Activated T-cell treated with anti-CD3 and anti-CD28 coated beads, Interleukin-2, amount 50 U/mL, for 4 hours (primary cell): Measurements from ENCODE around the gene KIF6. TPM values are rescaled to one million over a fixed set of nuclear protein-coding genes. Genes with fewer than 3 reads are reported as not detected.

Source experiments
- ATAC-seq, 2 donors: fragments of 200-7000 bp; cut with Tn5 transposase; one replicate each; pipeline ENCODE4 v1.10.0; 2021
- DNase-seq: peaks from one replicate; pipeline ENCODE4 v3.0.0-alpha.2; 2020
- H3K27me3 Mint-ChIP-seq: one replicate; pipeline ENCODE4 v1.8.0; 2021; ENCODE audit warnings: low read depth, mixed read lengths
- H3K36me3 Mint-ChIP-seq: one replicate; pipeline ENCODE4 v1.8.0; 2022; ENCODE audit warnings: mixed read lengths; ENCODE audit not compliant: insufficient read depth
- H3K4me1 Mint-ChIP-seq: one replicate; pipeline ENCODE4 v1.8.0; 2021; ENCODE audit warnings: low read depth, mixed read lengths
- H3K4me3 Mint-ChIP-seq: one replicate; pipeline ENCODE4 v1.8.0; 2021; ENCODE audit warnings: mild to moderate bottlenecking, moderate library complexity, mixed read lengths
- H3K9me3 Mint-ChIP-seq: one replicate; pipeline ENCODE4 v1.8.0; 2021; ENCODE audit warnings: mixed read lengths
- total RNA-seq, 3 donors: library from RNA; stranded (reverse); gene quantifications; one replicate each; pipeline ENCODE4 v1.2.1, GENCODE V29; 2021

Gene KIF6
- total RNA-seq, 3 donors from 2014 or later = 0.18 to 0.41 (median 0.40) TPM

GRCh38 chr6:39664173-39664572 is 61.0 kb downstream of the KIF6 start:
- no peaks in the 10 kb centered on the region for H3K36me3 Mint-ChIP-seq
- H3K4me3 Mint-ChIP-seq = no peak overlapping the region
- no peak for DNase-seq
- peaks cover 4% of the 10 kb centered on the region for H3K27me3 Mint-ChIP-seq
- ATAC-seq = no peak
- no peaks in the 10 kb centered on the region for H3K9me3 Mint-ChIP-seq
- H3K4me1 Mint-ChIP-seq = no peaks in the 10 kb centered on the region

GRCh38 chr6:39657355-39658135 is 67.7 kb downstream of the KIF6 start:
- no peak for ATAC-seq
- H3K36me3 Mint-ChIP-seq = no peaks in the 10 kb centered on the region
- no peaks in the 10 kb centered on the region for H3K27me3 Mint-ChIP-seq
- H3K4me1 Mint-ChIP-seq = no peaks in the 10 kb centered on the region
- H3K4me3 Mint-ChIP-seq = no peak overlapping the region
- DNase-seq = no peak
- H3K9me3 Mint-ChIP-seq = no peaks in the 10 kb centered on the region

- no peak for ATAC-seq
- no peak for DNase-seq
- no peaks in the 10 kb centered on the region for H3K4me1 Mint-ChIP-seq
- H3K4me3 Mint-ChIP-seq = no peak overlapping the region
- H3K9me3 Mint-ChIP-seq = no peaks in the 10 kb centered on the region
- H3K27me3 Mint-ChIP-seq = no peaks in the 10 kb centered on the region
- H3K36me3 Mint-ChIP-seq = no peaks in the 10 kb centered on the region
Observed at GRCh38 chr6:39654121-39654520, 71.1 kb downstream of the KIF6 start.

- Mint-ChIP-seq H3K27me3 (no peaks in the 10 kb centered on the region), H3K4me3 (no peak overlapping the region), H3K36me3 (no peaks in the 10 kb centered on the region), H3K9me3 (no peaks in the 10 kb centered on the region), H3K4me1 (no peaks in the 10 kb centered on the region)
- DNase-seq (no peak), ATAC-seq (no peak)
Observed at GRCh38 chr6:39653612-39654011, 71.6 kb downstream of the KIF6 start.

GRCh38 chr6:39649996-39650395 is 75.2 kb downstream of the KIF6 start:
- H3K4me3 Mint-ChIP-seq = no peak overlapping the region
- no peaks in the 10 kb centered on the region for H3K9me3 Mint-ChIP-seq
- no peaks in the 10 kb centered on the region for H3K4me1 Mint-ChIP-seq
- H3K27me3 Mint-ChIP-seq = no peaks in the 10 kb centered on the region
- H3K36me3 Mint-ChIP-seq = no peaks in the 10 kb centered on the region
- ATAC-seq = no peak
- no peak for DNase-seq

GRCh38 chr6:39646751-39647420 is 78.3 kb downstream of the KIF6 start:
- H3K9me3 Mint-ChIP-seq = no peaks in the 10 kb centered on the region
- no peaks in the 10 kb centered on the region for H3K4me1 Mint-ChIP-seq
- H3K36me3 Mint-ChIP-seq = no peaks in the 10 kb centered on the region
- DNase-seq (no peak), ATAC-seq (no peak)
- no peak overlapping the region for H3K4me3 Mint-ChIP-seq
- H3K27me3 Mint-ChIP-seq = no peaks in the 10 kb centered on the region

GRCh38 chr6:39642270-39642669 is 82.9 kb downstream of the KIF6 start:
- H3K36me3 Mint-ChIP-seq = no peaks in the 10 kb centered on the region
- no peaks in the 10 kb centered on the region for H3K9me3 Mint-ChIP-seq
- peaks cover 4% of the 10 kb centered on the region for H3K27me3 Mint-ChIP-seq
- ATAC-seq (no peak), DNase-seq (no peak)
- H3K4me1 Mint-ChIP-seq = no peaks in the 10 kb centered on the region
- H3K4me3 Mint-ChIP-seq = no peak overlapping the region

GRCh38 chr6:39638126-39638822 is 86.9 kb downstream of the KIF6 start:
- no peak overlapping the region for H3K4me3 Mint-ChIP-seq
- H3K36me3 Mint-ChIP-seq = no peaks in the 10 kb centered on the region
- DNase-seq (no peak), ATAC-seq (no peak)
- H3K4me1 Mint-ChIP-seq = no peaks in the 10 kb centered on the region
- no peaks in the 10 kb centered on the region for H3K9me3 Mint-ChIP-seq
- peaks cover 9% of the 10 kb centered on the region for H3K27me3 Mint-ChIP-seq

GRCh38 chr6:39634646-39635341 is 90.4 kb downstream of the KIF6 start:
- H3K36me3 Mint-ChIP-seq = no peaks in the 10 kb centered on the region
- no peak overlapping the region for H3K4me3 Mint-ChIP-seq
- DNase-seq (no peak), ATAC-seq (no peak)
- no peaks in the 10 kb centered on the region for H3K9me3 Mint-ChIP-seq
- H3K4me1 Mint-ChIP-seq = no peaks in the 10 kb centered on the region
- peaks cover 8% of the 10 kb centered on the region for H3K27me3 Mint-ChIP-seq

- DNase-seq (no peak), ATAC-seq (no peak)
- Mint-ChIP-seq H3K9me3 (no peaks in the 10 kb centered on the region), H3K4me1 (no peaks in the 10 kb centered on the region), H3K4me3 (no peak overlapping the region), H3K36me3 (no peaks in the 10 kb centered on the region), H3K27me3 (peaks cover 16% of the 10 kb centered on the region)
Observed at GRCh38 chr6:39625209-39625608, 100.0 kb downstream of the KIF6 start.

GRCh38 chr6:39623750-39624149 is 101.5 kb downstream of the KIF6 start:
- Mint-ChIP-seq H3K27me3 (peaks cover 14% of the 10 kb centered on the region), H3K4me3 (no peak overlapping the region), H3K4me1 (no peaks in the 10 kb centered on the region), H3K9me3 (no peaks in the 10 kb centered on the region), H3K36me3 (no peaks in the 10 kb centered on the region)
- ATAC-seq (no peak), DNase-seq (no peak)

GRCh38 chr6:39617520-39617919 is 107.7 kb downstream of the KIF6 start:
- Mint-ChIP-seq H3K36me3 (no peaks in the 10 kb centered on the region), H3K9me3 (no peaks in the 10 kb centered on the region), H3K4me1 (no peaks in the 10 kb centered on the region), H3K27me3 (peaks cover 3% of the 10 kb centered on the region), H3K4me3 (no peak overlapping the region)
- ATAC-seq = no peak
- no peak for DNase-seq

- Mint-ChIP-seq H3K4me3 (no peak overlapping the region), H3K36me3 (no peaks in the 10 kb centered on the region), H3K9me3 (no peaks in the 10 kb centered on the region), H3K27me3 (peaks cover 3% of the 10 kb centered on the region), H3K4me1 (no peaks in the 10 kb centered on the region)
- DNase-seq = no peak
- no peak for ATAC-seq
Observed at GRCh38 chr6:39617026-39617425, 108.2 kb downstream of the KIF6 start.

- no peaks in the 10 kb centered on the region for H3K36me3 Mint-ChIP-seq
- DNase-seq (no peak), ATAC-seq (no peak)
- H3K27me3 Mint-ChIP-seq = peaks cover 6% of the 10 kb centered on the region
- H3K4me1 Mint-ChIP-seq = no peaks in the 10 kb centered on the region
- H3K9me3 Mint-ChIP-seq = no peaks in the 10 kb centered on the region
- no peak overlapping the region for H3K4me3 Mint-ChIP-seq
Observed at GRCh38 chr6:39615622-39616021, 109.6 kb downstream of the KIF6 start.
